Neural progenitor cell (in vitro differentiated cells): ENCODE data around the gene HIP1R. TPM values are rescaled to one million over a fixed set of nuclear protein-coding genes. Genes with fewer than 3 reads are reported as not detected.
"Not testable (repeated sequence)": the region's sequence is repeated elsewhere in the genome, so short reads cannot be mapped to it uniquely, and the experiment has no call there.

ENCODE experiments used
- DNase-seq: peaks from one replicate; pipeline ENCODE4 v3.0.0-alpha.2; 2016; ENCODE audit warnings: low spot score
- H2AFZ ChIP-seq: fragments of 200-600 bp; sonication (generic); replicated peaks from 2 replicates; pipeline ENCODE4 v1.6.1; 2016; ENCODE audit warnings: antibody characterized with exemption
- H3F3A ChIP-seq: fragments of 200-600 bp; sonication (generic); 2 replicates; pipeline ENCODE4 v1.6.1; 2016; ENCODE audit warnings: antibody characterized with exemption, low read depth
- H3K27ac ChIP-seq: fragments of 200-600 bp; sonication (generic); 2 replicates; pipeline ENCODE4 v1.5.1; 2016; ENCODE audit warnings: mild to moderate bottlenecking
- H3K27me3 ChIP-seq: fragments of 200-600 bp; sonication (generic); 2 replicates; pipeline ENCODE4 v1.6.1; 2016; ENCODE audit warnings: mild to moderate bottlenecking, moderate library complexity
- H3K36me3 ChIP-seq: fragments of 200-600 bp; sonication (generic); 2 replicates; pipeline ENCODE4 v1.5.1; 2016
- H3K4me1 ChIP-seq: fragments of 200-600 bp; sonication (generic); 2 replicates; pipeline ENCODE4 v1.6.1; 2016; ENCODE audit warnings: mixed run types
- H3K4me2 ChIP-seq: fragments of 200-600 bp; sonication (generic); 2 replicates; pipeline ENCODE4 v1.6.1; 2016
- H3K4me3 ChIP-seq: fragments of 200-600 bp; sonication (generic); 2 replicates; pipeline ENCODE4 v1.5.1; 2016
- H3K79me2 ChIP-seq: fragments of 200-600 bp; sonication (generic); 2 replicates; pipeline ENCODE4 v1.6.1; 2016; ENCODE audit warnings: low read depth
- H3K9ac ChIP-seq: fragments of 200-600 bp; sonication (generic); 2 replicates; pipeline ENCODE4 v1.6.1; 2016
- H3K9me3 ChIP-seq: fragments of 200-600 bp; sonication (generic); 2 replicates; pipeline ENCODE4 v1.5.1; 2016; ENCODE audit warnings: low read depth
- H4K20me1 ChIP-seq: fragments of 200-600 bp; sonication (generic); 2 replicates; pipeline ENCODE4 v1.6.1; 2016; ENCODE audit warnings: low read depth
- H3K27ac Mint-ChIP-seq: 3 replicates; pipeline ENCODE4 v1.8.0; 2021; ENCODE audit warnings: mixed read lengths
- H3K27me3 Mint-ChIP-seq: 2 replicates; pipeline ENCODE4 v1.8.0; 2022; ENCODE audit warnings: low read depth, mild to moderate bottlenecking, inconsistent platforms, moderate library complexity, mixed read lengths; ENCODE audit not compliant: insufficient read depth
- H3K36me3 Mint-ChIP-seq: 3 replicates; pipeline ENCODE4 v1.8.0; 2021; ENCODE audit warnings: mixed read lengths
- H3K4me1 Mint-ChIP-seq: 3 replicates; pipeline ENCODE4 v1.8.0; 2021; ENCODE audit warnings: mixed read lengths
- H3K4me3 Mint-ChIP-seq: 3 replicates; pipeline ENCODE4 v1.8.0; 2021; ENCODE audit warnings: mild to moderate bottlenecking, moderate library complexity, mixed read lengths
- H3K9me3 Mint-ChIP-seq: 3 replicates; pipeline ENCODE4 v1.8.0; 2020; ENCODE audit warnings: mixed read lengths
- EZH2 ChIP-seq: fragments of 200-600 bp; sonication (generic); IDR thresholded peaks from 2 replicates; pipeline ENCODE4 v1.6.1; 2017; ENCODE audit warnings: antibody characterized with exemption, mild to moderate bottlenecking, moderate library complexity
- EZH2phosphoT487 ChIP-seq: fragments of 200-600 bp; sonication (generic); IDR thresholded peaks from 2 replicates; pipeline ENCODE4 v1.6.1; 2017; ENCODE audit warnings: antibody characterized with exemption
- total RNA-seq: library from RNA; depleted of rRNA; stranded (reverse); fragments of >200 nt; gene quantifications from 2 replicates; pipeline ENCODE4 v1.2.3, GENCODE V29; 2015; ENCODE audit warnings: low replicate concordance
- TF ChIP-seq, protein P1 (sequence below): fragments of 200-600 bp; sonication (generic); IDR thresholded peaks from 2 replicates; pipeline ENCODE4 v1.5.1; 2017; ENCODE audit warnings: antibody characterized with exemption, mild to moderate bottlenecking

Gene HIP1R
- total RNA-seq, 1 donor from 2014 or later, result 19.3 TPM

DNA sequence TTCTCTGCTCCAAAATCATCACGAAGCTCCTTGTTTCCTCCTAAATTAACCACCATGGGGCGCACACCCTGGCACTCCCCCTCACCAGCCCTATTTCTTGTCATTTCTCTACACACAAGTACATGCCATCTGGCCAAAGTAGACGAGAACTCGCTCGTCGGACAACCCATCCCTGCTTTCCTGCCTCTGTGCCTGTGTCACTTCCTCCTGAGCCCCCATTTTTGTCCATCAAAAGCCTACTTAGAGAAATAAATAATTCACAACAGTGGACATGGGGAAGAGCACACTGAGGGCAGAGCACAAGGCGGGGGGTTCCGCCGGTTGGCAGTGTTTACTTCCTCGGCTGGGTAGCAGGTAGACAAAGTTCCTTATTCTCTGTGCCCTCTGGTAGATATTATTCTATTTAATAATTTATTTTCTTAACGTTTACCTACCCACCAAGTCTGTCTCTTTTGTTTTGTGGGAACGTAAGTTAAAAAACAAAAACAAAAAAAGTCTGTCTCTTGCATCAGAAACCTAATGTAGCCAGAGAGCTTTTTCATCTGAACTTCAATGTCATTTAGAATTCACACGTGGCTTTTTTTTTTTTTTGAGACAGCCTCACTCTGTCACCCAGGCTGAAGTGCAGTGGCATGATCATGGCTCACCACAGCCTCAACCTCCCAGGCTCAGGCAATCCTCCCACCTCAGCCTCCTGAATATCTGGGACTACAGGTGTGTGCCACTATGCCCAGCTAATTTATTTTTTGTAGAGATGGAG, 54.7 kb downstream of the HIP1R start:
- H3K9me3 ChIP-seq, result no peaks in the 10 kb centered on the region
- no peak overlapping the region for H2AFZ ChIP-seq
- Mint-ChIP-seq H3K9me3 (no peaks in the 10 kb centered on the region), H3K27me3 (peaks cover 4% of the 10 kb centered on the region), H3K4me1 (peaks cover 73% of the 10 kb centered on the region), H3K36me3 (peaks cover 2% of the 10 kb centered on the region), H3K27ac (peak overlapping the region; percentile 85), H3K4me3 (peak overlapping the region; percentile 17)
- TF ChIP-seq EZH2, result no peak
- TF ChIP-seq, protein P1, sequence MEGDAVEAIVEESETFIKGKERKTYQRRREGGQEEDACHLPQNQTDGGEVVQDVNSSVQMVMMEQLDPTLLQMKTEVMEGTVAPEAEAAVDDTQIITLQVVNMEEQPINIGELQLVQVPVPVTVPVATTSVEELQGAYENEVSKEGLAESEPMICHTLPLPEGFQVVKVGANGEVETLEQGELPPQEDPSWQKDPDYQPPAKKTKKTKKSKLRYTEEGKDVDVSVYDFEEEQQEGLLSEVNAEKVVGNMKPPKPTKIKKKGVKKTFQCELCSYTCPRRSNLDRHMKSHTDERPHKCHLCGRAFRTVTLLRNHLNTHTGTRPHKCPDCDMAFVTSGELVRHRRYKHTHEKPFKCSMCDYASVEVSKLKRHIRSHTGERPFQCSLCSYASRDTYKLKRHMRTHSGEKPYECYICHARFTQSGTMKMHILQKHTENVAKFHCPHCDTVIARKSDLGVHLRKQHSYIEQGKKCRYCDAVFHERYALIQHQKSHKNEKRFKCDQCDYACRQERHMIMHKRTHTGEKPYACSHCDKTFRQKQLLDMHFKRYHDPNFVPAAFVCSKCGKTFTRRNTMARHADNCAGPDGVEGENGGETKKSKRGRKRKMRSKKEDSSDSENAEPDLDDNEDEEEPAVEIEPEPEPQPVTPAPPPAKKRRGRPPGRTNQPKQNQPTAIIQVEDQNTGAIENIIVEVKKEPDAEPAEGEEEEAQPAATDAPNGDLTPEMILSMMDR, result no peak
- TF ChIP-seq EZH2phosphoT487, result no peak
- peaks cover 95% of the 10 kb centered on the region for H4K20me1 ChIP-seq
- peaks cover 89% of the 10 kb centered on the region for H3K79me2 ChIP-seq
- no peaks in the 10 kb centered on the region for H3K36me3 ChIP-seq
- peaks cover 53% of the 10 kb centered on the region for H3K4me1 ChIP-seq
- H3K4me2 ChIP-seq, result no peak overlapping the region
- no peak overlapping the region for H3K4me3 ChIP-seq
- H3K27ac ChIP-seq, result no peak overlapping the region
- DNase-seq, result no peak
- H3K9ac ChIP-seq, result no peak overlapping the region
- peaks cover 21% of the 10 kb centered on the region for H3F3A ChIP-seq
- H3K27me3 ChIP-seq, result peaks cover 25% of the 10 kb centered on the region

DNA sequence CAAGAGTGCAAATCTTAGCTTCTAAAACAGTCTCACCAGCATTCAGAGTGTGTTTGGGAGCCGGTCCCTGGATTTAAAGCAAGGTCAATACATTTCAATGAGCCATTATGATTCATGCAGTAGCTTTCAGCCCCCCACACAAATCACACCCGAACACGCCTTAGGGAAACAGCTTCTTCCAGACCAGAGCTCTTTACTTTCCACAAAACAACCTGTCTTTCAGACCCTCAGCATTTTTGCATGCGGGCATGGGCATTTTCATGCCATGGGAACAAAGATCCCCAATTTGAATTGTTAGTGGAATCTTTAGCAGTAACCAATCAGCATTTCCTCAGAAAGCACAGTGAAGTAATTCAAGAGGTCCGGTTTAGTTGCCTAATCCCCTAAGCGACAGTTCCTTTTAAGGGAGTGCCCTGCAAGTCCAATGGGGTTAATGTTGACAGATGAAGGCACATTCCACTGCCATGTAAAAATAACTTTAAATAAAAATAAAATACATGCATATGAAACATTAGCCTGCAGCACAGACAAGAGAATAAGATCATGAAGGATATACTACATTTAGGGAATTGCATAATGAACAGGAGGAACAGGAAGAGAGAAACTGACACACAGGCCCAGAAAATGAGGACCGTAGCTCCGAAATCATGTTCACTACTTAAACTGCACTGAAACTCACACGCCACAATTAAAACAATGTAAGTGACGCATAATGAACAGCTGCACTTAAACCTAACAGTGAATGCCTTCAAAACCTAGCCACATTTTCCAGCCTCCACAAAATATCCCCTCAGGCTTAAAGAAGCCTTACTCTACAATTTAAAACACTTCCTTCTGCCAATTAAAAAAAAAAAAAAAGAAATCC, 56.6 kb downstream of the HIP1R start:
- H2AFZ ChIP-seq, result no peak overlapping the region
- H3F3A ChIP-seq, result peaks cover 29% of the 10 kb centered on the region
- H3K9me3 ChIP-seq, result no peaks in the 10 kb centered on the region
- DNase-seq, result peak; percentile 64
- peak overlapping the region; percentile 72 for H3K4me2 ChIP-seq
- H3K4me3 ChIP-seq, result peak overlapping the region; percentile 34
- H3K27ac ChIP-seq, result peak overlapping the region; percentile 40
- no peaks in the 10 kb centered on the region for H3K9me3 Mint-ChIP-seq
- no peak overlapping the region for H3K9ac ChIP-seq
- H3K27me3 Mint-ChIP-seq, result peaks cover 11% of the 10 kb centered on the region
- peaks cover 82% of the 10 kb centered on the region for H4K20me1 ChIP-seq
- H3K36me3 Mint-ChIP-seq, result peaks cover 2% of the 10 kb centered on the region
- peak overlapping the region; percentile 70 for H3K4me3 Mint-ChIP-seq
- H3K27me3 ChIP-seq, result peaks cover 42% of the 10 kb centered on the region
- TF ChIP-seq EZH2 (no peak), EZH2phosphoT487 (no peak)
- TF ChIP-seq, protein P1, result no peak
- H3K79me2 ChIP-seq, result peaks cover 81% of the 10 kb centered on the region
- H3K36me3 ChIP-seq, result no peaks in the 10 kb centered on the region
- H3K27ac Mint-ChIP-seq, result peak overlapping the region; percentile 81
- peaks cover 81% of the 10 kb centered on the region for H3K4me1 Mint-ChIP-seq
- H3K4me1 ChIP-seq, result peaks cover 53% of the 10 kb centered on the region

DNA sequence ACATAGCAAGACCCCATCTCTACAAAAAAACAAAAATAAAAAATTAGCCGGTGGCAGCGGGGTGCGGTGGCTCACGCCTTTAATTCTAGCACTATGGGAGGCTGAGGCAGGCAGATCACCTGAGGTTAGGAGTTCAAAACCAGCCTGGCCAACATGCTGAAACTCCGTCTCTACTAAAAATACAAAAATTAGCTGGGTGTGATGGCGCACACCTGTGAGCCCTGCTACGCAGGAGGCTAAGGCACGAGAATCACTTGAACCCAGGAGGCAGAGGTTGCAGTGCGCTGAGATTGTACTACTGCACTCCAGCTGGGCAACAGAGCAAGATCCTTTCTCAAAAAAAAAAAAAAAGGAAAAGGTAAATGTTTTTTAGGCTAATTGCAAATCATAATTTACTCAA, 57.5 kb downstream of the HIP1R start:
- not testable (repeated sequence) for H3K27ac ChIP-seq, H3K9me3 Mint-ChIP-seq, H3K9ac ChIP-seq, H3K9me3 ChIP-seq, DNase-seq, H3K4me3 ChIP-seq, H3K36me3 Mint-ChIP-seq, H3K36me3 ChIP-seq, H2AFZ ChIP-seq
- Histone ChIP-seq H3K27me3 (peaks cover 47% of the 10 kb centered on the region), H3K4me1 (peaks cover 46% of the 10 kb centered on the region), H3K4me2 (peak overlapping the region; percentile 72), H3F3A (peaks cover 29% of the 10 kb centered on the region), H4K20me1 (peaks cover 73% of the 10 kb centered on the region), H3K79me2 (peaks cover 72% of the 10 kb centered on the region)
- Mint-ChIP-seq H3K27ac (peak overlapping the region; percentile 81), H3K4me3 (peak overlapping the region; percentile 69), H3K4me1 (peaks cover 72% of the 10 kb centered on the region), H3K27me3 (peaks cover 11% of the 10 kb centered on the region)
